Measurements from ENCODE around the gene SETSIP. TPM values are rescaled to one million over a fixed set of nuclear protein-coding genes. Genes with fewer than 3 reads are reported as not detected.
A peak's percentile ranks its signal among the peaks of the same experiment; 100 is the strongest.
"Not testable (repeated sequence)": the region's sequence is repeated elsewhere in the genome, so short reads cannot be mapped to it uniquely, and the experiment has no call there.

The SETSIP gene, protein sequence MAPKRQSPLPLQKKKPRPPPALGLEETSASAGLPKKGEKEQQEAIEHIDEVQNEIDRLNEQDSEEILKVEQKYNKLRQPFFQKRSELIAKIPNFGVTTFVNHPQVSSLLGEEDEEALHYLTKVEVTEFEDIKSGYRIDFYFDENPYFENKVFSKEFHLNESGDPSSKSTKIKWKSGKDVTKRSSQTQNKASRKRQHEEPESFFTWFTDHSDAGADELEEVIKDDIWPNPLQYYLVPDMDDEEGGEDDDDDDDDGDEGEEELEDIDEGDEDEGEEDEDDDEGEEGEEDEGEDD
- not detected for total RNA-seq
- long read RNA-seq = 0 reads

DNA sequence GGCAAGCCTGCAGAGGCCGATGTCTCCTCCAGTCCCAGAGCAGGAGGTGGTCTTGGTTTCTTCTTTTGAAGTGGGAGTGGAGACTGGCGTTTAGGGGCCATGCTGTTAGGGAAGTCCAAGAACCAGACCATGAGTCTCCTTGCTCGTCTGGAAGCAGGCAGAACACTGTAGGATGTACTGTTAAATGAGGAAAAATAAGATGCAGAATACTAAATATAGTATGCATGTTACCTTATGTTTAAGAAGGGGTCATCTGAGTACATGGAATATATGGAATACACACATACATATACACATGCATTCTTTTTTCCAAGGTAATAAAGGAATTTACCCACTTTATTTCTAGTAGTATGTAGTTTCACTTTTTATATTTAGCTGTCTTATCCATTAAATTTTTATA lies at the start of gene SETSIP:
Gene SETSIP (minus strand): TSS at position 101 of the 400 bp plus-strand sequence. CDS start 0 bp downstream, at position 101.
- no peak for DNase-seq (ENCODE audit: low spot score)
- intact Hi-C loops (cut with DNase I) = no loop called here

DNA sequence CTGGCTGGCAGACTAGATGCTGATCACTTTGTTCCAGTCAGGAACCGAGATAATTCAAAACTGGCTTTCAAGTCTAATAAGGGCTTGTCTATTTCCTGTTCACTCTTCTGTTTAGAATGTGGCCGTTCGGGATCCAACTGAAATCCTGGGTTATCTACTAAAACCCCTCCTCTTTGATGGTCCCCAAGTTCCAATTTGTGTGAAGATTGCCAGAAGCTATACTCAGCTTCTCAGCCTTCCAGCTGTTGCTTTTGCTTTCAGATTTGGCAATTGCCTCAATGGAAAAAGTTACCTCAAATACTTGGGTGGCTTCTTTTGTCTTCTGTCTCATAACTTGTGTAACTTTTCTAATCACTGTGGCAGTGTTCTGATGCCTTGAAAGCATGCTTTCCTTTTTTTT lies 48.7 kb upstream of the SETSIP start:
- intact Hi-C loops (cut with DNase I) = no loop called here
- DNase-seq (ENCODE audit: low spot score) = no peak

DNA sequence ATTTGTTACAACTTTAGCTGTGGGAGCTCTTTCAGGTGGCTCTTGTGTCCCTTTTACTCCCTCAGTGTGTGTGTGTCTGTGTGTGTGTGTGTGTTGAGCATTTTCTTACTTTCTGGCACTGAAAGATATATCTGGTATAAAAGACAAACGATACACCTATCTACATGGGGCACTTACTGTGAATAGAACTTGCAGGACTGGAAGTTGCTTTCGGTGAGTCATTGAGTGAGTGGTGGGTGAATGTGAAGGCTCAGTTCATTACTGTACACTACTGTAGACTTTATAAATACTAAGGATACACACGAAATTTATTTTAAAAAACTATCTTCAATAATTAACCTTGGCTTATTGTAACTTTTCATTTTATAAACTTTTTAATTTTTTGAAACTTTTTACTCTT lies 43.6 kb upstream of the SETSIP start:
- intact Hi-C loops (cut with DNase I) = no loop called here
- DNase-seq (ENCODE audit: low spot score) = no peak

DNA sequence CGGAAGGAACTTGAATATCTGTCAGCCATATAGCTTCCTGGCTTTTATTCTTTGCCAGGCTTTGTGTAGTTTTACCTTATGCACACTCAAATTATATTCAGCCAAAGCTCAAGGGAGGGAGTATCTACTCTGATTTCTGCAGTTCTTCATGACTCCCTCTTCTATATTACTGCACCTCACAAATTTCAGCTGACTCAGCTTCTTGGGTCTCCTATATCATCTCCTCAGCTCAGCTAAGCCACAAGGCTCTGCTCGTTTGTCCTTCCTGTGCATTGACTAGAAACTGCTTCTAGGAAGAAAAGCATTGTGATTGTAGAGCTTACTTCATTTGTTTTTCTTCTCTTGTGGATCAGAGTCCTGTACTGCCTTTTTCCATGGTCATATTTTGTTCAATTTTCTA lies 42.3 kb upstream of the SETSIP start:
- intact Hi-C loops (cut with DNase I) = no loop called here

DNA sequence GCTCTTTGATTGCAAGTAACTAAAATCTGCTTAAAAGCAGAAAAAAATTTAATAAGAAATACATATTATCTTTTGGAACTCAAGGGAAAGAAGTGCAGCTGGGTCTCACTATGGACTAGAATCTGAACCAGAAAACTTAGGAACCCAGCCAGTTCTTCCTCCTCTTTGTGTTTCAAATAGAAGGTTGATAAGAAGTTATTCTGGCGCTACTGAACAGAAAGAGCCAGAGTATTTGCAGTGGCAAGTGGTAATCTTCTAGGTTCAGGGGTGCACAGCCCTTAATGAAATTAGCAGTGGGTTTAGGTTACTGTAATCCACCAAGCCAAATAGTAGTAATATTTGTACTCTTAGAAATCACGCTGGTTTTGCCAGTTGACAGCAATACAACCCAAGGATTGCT lies 33.4 kb upstream of the SETSIP start:
- DNase-seq (ENCODE audit: low spot score) = no peak
- intact Hi-C loops (cut with DNase I) = no loop called here

More for the DNA sequence above, 42.3 kb upstream of the SETSIP start:
- no peak for DNase-seq (ENCODE audit: low spot score)

DNA sequence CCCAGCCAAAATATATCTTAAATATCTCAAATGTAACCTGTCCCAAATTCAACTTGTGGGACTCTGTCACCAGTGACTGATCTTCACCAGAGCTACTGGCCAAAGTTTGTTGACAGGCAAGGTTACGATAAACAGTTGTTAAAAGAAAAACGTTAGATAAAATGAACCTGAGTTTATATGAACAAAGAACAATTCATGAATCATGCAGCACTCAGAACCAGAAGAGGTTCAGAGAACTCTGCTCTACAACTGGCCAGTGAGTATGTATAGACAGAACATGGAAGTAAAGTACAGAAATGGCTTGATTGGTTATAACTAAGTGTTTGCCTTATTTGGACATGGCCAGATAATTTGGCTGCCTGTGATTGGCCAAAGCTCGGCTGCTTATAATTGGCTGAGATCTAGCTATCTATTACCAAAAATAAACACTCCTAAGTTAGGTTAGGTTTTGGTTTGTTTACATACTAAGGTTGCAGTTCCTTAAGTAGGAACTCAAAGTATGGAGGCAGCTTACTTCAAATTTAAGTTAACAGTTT lies 30.4 kb upstream of the SETSIP start:
- intact Hi-C loops (cut with DNase I) = no loop called here
- DNase-seq (ENCODE audit: low spot score) = no peak

DNA sequence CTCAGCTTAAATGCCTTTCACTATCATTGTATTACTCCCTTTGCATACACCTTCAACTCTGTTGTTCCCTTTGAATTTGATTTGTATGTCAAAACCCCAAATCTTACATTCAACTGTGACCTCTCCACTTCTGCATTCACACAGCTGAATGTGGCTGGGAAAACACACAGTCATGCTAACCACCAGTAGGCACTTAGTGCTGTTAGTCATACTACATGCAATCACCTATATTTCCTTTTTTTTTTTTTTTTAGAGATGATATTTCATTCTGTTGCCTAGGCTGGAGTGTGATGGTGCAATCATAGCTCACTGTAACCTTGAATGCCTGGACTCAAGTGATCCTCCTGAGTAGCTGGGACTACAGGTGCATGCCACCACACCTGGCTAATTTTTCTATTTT lies 21.1 kb upstream of the SETSIP start:
- DNase-seq (ENCODE audit: low spot score) = no peak
- intact Hi-C loops (cut with DNase I) = no loop called here

DNA sequence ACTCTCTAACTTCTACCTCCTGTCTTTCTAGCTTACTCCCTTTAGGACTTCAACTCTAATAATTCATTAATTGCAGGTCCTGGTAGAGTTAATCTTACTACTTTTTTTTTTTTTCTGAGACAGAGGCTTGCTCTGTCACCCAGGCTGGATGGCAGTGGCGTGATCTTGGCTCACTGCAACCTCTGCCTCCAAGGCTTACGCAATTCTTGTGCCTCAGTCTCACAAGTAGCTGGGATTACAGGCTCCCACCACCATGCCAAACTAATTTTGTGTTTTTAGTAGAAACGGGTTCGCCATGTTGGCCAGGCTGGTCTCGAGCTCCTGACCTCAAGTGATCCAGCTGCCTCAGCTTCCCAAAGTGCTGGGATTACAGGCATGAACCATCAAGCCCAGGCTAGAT lies 20.7 kb upstream of the SETSIP start:
- intact Hi-C loops (cut with DNase I) = no loop called here
- no peak for DNase-seq (ENCODE audit: low spot score)

DNA sequence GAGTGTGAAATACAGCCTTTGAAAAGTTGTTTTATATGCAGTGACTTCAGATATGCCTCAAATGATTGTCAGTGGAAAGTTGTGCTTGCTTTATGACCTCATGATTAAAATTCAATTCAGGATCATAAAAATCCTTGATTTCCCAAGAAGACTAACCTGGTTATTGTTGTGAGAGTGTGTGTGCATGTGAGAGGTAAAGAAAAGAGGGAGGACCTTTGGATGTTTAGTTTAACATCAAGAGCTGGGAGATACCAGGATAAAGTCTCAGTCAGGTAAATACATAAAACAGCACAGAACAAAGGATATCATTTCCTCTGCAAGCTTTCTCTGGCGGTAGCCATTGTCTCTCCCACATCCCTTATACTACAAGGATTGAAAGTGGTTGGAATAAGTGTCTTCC lies 19.4 kb upstream of the SETSIP start:
- intact Hi-C loops (cut with DNase I) = no loop called here
- no peak for DNase-seq (ENCODE audit: low spot score)

DNA sequence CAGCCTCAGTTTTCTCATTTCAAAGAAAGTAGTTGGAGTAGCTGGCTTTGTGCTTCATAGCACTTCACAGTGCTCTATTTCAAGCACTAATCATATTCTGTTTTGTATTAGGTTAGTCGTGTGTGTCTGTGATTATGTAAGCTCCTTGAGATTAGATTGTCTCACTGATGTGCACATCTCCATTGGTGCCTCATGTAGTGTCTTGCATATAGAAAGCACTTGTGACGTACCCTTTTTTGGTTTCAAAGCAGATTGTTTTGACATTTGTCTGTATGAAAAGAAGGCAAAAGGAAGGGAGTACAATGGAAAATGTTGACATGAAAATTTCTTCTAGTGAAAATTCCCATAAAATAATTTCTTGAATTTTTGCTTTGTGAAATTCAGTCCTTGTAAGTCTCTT lies 18.9 kb upstream of the SETSIP start:
- intact Hi-C loops (cut with DNase I) = no loop called here
- no peak for DNase-seq (ENCODE audit: low spot score)

DNA sequence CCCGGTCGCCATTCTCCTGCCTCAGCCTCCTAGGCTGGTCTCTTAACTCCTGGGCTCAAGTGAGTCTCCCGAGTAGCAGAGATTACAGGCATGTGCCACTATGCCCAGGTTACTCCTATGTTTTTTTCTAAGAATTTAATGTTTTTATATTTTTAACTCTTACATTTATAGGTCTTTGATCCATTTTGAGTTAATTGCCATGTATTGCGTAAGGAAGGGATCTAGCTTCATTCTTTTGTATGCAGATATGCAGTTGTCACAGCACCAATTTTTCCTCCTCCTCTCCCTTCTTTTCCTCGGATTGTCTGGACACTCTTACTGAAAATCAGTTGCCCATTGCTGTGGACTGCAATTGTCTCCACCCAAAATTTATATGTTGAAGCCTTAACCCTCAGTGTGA lies 16.4 kb upstream of the SETSIP start:
- intact Hi-C loops (cut with DNase I) = no loop called here
- DNase-seq (ENCODE audit: low spot score) = no peak

DNA sequence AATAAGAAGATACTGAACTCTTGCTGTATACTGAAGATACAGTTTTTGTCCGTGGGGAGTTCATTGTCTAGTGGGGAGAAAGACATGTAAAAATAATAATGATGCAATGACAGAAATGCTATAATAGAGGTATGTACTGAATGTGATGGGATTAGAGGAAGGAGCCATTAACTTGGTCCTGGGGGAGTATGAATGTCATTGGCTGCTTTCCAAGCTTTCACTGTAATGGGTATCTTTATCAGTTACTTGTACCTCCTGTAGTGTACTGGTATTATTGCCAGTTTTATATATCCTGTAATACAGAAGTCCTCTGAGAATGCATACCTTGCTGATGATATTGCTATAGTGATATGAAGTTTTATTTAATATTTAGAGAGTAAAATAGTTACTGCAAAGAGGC lies 12.3 kb upstream of the SETSIP start:
- DNase-seq (ENCODE audit: low spot score) = no peak
- intact Hi-C loops (cut with DNase I) = no loop called here

DNA sequence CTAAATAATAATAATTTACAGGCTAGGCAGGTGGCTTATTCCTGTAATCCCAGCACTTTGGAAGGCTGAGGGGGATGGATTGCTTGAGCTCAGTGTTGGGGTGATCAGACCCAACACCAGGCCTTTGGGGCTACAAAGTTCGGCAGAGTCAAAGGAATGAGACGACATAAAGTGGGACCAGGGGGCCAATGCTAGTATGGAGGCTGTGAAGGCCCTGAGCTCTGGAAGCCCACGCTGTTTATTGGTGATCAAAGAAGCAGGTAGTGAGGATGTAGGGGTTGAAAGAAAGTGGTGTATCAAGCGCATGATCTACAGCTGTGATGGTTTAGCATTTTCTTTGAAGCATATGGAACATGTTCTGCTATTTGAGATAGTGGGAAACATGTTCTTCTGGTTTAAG lies 10.5 kb upstream of the SETSIP start:
- DNase-seq (ENCODE audit: low spot score) = no peak
- intact Hi-C loops (cut with DNase I) = no loop called here

DNA sequence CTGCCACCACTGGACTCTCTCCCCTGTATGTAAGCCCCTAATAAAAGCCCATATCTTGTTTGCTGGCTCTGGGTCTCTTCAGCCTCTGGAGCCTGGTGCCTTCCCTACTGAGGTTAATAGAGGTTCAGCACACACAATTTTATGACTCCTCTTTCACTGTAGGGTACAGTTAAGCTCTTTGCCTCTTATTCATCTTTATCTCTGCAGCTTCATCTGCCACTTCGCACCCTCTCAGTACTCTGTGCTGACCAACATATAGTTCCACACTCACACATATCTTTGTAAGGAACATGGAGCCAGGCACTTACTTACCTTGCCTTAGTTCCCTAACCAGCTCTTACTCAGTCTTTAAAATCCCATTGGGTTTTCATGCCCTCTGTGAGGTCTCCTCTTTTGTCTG lies 9.4 kb upstream of the SETSIP start:
- no peak for DNase-seq (ENCODE audit: low spot score)
- intact Hi-C loops (cut with DNase I) = no loop called here

DNA sequence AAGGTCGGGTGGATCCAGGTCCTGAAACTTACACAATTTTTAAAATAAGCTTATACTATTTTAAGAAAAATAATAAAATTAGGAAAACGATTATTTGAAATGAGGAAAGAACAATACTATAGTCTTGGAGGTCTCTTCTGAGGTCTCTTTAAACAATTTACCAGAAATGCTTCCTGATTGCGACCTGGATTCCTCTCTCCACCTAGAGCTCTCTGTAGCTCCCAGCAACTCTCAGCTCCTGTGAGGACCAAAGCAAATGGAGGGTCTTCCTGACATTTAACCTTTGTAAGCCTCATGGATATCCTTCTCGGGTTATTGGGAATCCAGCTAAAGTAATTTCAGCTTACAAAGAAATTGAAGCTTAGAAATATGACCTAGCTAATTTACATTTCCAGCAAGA lies 5.8 kb upstream of the SETSIP start:
- intact Hi-C loops (cut with DNase I) = no loop called here

DNA sequence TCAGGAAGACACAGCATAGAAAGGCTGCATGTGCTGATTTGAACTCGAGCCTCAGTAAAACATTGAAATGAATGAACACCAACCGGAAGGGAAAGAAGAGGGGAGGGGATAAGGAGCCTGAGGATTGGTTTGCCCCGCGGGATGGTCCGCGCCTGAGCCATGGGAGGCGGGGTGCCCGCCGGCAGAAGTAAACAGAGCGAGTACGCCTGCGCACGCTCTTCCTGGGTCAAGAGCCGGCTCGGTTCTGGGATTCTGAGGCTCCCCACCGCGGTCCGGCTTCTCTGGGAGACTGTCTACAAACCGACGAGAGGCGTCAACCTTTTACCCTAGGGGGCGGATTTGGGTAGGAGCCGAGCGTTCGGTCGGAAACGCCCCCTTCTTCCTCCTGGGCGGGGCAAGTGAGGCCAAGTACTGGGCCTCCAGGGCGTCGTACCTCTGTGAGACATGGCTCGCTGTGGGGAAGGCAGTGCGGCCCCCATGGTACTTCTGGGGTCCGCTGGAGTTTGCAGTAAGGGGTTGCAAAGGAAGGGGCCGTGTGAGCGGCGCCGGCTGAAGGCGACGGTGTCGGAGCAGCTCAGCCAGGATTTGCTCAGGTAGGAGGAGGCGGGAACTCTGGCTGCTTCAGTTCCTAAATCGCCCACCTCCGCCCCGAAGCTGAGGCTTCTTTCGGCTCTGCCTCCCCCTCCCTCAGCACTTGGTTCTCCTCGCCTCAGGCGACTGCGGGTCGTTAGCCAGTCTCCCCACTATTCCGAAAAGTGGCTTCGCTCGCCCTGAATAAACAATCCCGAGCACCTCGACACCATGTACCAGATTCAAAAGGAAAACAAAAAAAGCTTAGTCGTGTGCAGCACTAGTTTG lies 5.1 kb upstream of the SETSIP start, which contains the start of gene BTBD8:
Gene BTBD8 (plus strand): TSS at position 218 of the 858 bp plus-strand sequence. CDS start 227 bp downstream, at position 445.
- intact Hi-C loops (cut with DNase I) = no loop called here

More for the DNA sequence above, 5.8 kb upstream of the SETSIP start:
- DNase-seq (ENCODE audit: low spot score) = no peak

DNA sequence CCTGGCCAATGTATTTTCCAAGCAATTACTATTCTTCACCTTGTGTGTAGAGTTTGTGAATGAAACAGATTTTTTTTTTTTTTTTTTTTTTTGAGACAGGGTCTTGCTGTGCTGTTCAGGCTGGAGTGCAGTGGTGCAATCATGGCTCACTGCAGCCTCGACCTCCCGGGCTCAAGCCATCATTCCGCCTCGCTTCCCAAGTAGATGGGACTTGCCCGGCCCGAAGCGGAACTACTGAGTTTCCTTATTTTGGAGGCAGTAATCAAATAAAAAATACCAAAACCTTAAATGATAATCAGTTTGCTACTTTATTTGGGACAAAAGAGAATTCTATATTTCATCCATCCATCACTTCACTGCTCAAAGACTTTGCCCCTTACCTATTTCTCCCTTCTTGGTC lies 4.2 kb upstream of the SETSIP start:
- intact Hi-C loops (cut with DNase I) = no loop called here
- DNase-seq (ENCODE audit: low spot score) = no peak

More for the DNA sequence above, 5.1 kb upstream of the SETSIP start, which contains the start of gene BTBD8:
- peak; percentile 91 for DNase-seq (ENCODE audit: low spot score)

DNA sequence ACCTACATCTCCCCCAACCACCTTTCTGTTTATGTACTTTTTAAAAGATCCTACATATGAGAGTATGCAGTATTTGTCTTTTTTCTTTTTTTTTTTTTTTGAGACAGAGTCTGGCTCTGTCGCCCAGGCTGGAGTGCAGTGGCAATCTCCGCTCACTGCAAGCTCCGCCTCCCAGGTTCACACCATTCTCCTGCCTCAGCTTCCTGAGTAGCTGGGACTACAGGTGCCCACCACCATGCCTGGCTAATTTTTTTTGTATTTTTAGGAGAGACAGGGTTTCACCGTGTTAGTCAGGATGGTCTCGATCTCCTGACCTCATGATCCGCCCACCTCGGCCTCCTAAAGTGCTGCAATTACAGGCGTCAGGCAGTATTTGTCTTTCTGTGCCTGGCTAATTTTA lies 2.9 kb upstream of the SETSIP start:
- DNase-seq (ENCODE audit: low spot score); intact Hi-C loops (cut with DNase I): not testable (repeated sequence)

DNA sequence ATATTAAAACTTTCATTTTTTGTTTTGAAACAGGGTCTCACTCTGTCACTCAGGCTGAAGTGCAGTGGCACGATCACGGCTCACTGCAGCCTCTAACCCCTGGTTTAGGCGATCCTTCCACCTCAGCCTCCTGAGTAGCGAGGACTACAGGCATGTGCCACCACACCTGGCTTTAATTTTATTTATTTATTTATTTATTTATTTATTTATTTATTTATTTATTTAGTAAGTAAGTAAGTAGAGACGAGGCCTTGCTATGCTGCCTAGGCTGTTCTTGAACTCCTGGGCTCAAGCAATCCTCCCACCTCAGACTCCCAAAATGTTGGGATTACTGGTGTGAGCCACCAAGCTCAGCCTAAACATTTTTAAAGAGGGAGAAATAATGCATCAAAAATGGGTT lies 1.2 kb upstream of the SETSIP start:
- DNase-seq (ENCODE audit: low spot score) = no peak
- intact Hi-C loops (cut with DNase I) = no loop called here

DNA sequence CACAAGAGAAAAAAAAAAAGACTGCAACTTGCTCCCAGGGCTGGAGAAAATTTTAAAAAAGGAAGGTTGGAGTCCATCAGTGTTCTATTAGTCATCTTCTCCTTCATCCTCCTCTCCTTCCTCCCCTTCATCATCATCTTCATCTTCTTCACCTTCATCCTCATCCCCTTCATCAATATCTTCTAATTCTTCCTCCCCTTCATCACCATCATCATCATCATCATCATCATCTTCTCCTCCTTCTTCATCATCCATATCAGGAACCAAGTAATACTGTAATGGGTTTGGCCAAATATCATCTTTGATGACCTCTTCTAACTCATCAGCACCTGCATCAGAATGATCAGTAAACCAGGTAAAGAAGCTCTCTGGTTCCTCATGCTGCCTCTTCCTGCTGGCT lies 765 bp downstream of the SETSIP start:
- intact Hi-C loops (cut with DNase I); DNase-seq (ENCODE audit: low spot score): not testable (repeated sequence)

DNA sequence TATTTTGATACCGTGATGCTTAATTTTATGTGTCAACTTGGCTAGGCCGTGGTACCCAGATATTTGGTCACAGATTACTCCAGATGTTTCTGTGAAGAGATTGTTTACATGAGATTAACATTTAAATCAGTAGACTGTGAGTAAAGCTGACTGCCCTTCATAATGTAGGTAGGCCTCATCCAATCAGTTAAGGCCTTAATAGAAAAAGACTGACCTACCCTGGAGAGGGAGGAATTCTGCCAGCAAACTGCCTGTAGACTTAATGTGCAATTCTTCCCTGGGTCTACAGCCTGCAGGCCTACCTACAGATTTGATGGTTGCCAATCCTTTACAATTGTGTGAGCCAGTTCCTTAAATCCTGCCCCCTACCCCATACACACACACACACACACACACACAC lies 4.3 kb downstream of the SETSIP start:
- DNase-seq (ENCODE audit: low spot score) = no peak
- intact Hi-C loops (cut with DNase I) = no loop called here
